SK-N-SH treated with all-trans-retinoic acid at 6 μM for 48 hours (cell line): Measurements from ENCODE around the gene RSAD1.

Source experiments
- CREB5 ChIP-seq: fragments of 250-450 bp; sonication (Bioruptor Pico); IDR thresholded peaks from 2 replicates; pipeline ENCODE4 v1.5.1; 2020; ENCODE audit warnings: low read depth, mild to moderate bottlenecking, moderate library complexity
- OSR1 ChIP-seq: fragments of 250-450 bp; sonication (Bioruptor Pico); IDR thresholded peaks from 2 replicates; pipeline ENCODE4 v1.8.0; 2022; ENCODE audit warnings: moderate library complexity, mild to moderate bottlenecking, inconsistent platforms
- PATZ1 ChIP-seq: fragments of 250-450 bp; sonication (Bioruptor Pico); IDR thresholded peaks from 2 replicates; pipeline ENCODE4 v1.8.0; 2020; ENCODE audit warnings: mild to moderate bottlenecking, moderate library complexity, borderline replicate concordance
- ZNF8 ChIP-seq: fragments of 450-650 bp; formaldehyde crosslinking; IDR thresholded peaks from 2 replicates; pipeline ENCODE4 v1.5.0; 2020; ENCODE audit warnings: mild to moderate bottlenecking, moderate library complexity

DNA sequence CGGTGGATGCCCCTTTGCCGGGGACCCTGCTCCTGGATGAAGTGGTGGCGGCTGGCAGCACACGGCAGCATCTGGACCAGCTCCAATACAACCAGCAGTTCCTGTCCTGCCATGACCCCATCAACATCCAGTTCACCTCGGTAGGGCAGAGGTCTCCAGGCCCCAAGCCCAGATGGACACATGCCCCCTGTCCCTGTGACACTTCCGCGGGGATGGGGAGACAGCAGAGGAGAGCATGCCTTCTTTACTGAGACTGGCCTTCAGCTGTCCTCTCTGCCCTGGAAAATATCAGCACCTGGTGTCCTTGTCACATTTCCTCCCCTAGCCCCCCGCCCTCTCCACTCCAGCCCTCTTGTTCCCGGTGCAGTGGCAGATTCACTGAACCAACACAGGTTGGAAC, 16.2 kb upstream of the RSAD1 start:
- TF ChIP-seq OSR1 (CRISPR knock-in tag), result no peak
- no peak for TF ChIP-seq ZNF8 (CRISPR knock-in tag)
- TF ChIP-seq PATZ1, result no peak
- no peak for TF ChIP-seq CREB5 (CRISPR knock-in tag)
